Transverse colon (tissue), 3 donors: ENCODE measurements around the gene SLC35E4.

Source experiments
- CTCF ChIP-seq, 5 experiments: fragments of 200-600 bp in 3 of 5; fragments of 450-650 bp in 2 of 5; sonication (generic) in 3 of 5; IDR thresholded peaks; 1 replicate in 2 of 5; 2 replicates in 3 of 5; pipeline ENCODE4 v1.5.1; 2016 to 2017; ENCODE audit warnings: antibody characterized with exemption in 5 of 5, inconsistent platforms in 3 of 5, mild to moderate bottlenecking in 2 of 5, moderate library complexity in 1 of 5
- EP300 ChIP-seq: sonication (generic); formaldehyde crosslinking; IDR thresholded peaks from one replicate; pipeline ENCODE4 v1.6.1; 2017; ENCODE audit warnings: antibody characterized with exemption, low read depth
- POLR2A ChIP-seq: fragments of 450-650 bp; IDR thresholded peaks from one replicate; pipeline ENCODE4 v1.6.1; 2016; ENCODE audit warnings: antibody characterized with exemption, mild to moderate bottlenecking, moderate library complexity

GRCh38 chr22:30615543-30615954 is 20.0 kb upstream of the SLC35E4 start:
- TF ChIP-seq POLR2A (no peak), CTCF (IDR thresholded peaks at IDR 0.05) (no peak), EP300 (no peak)
